ENCODE data around the gene TMBIM4. TPM values are rescaled to one million over a fixed set of nuclear protein-coding genes. Genes with fewer than 3 reads are reported as not detected.

The TMBIM4 gene
- polyA plus RNA-seq, 2 donors: 83.6 to 104 TPM

GRCh38 chr12:66144791-66145754 lies 24.7 kb downstream of the TMBIM4 start:
- H3K9me3 ChIP-seq (ENCODE audit: control insufficient read depth in 2 of 2, insufficient read depth in 1 of 2, low read depth in 1 of 2, low read length in 1 of 2): peaks cover 2% of the 10 kb centered on the region in 2 donors
- peaks cover 0 to 8% of the 10 kb centered on the region in 2 donors for H3K36me3 ChIP-seq (ENCODE audit: control insufficient read depth in 2 of 2, insufficient read depth in 2 of 2, low read length in 1 of 2)
- no peak overlapping the region for H3K27ac ChIP-seq (ENCODE audit: low read depth in 2 of 2, low read length in 1 of 2)
- 43 to 44% methylated on average over 7 of the region's 7 CpGs for WGBS, 2 donors
- H3K4me3 ChIP-seq (ENCODE audit: low read depth in 1 of 2, low read length in 2 of 2): no peak overlapping the region
- no peaks in the 10 kb centered on the region for H3K4me1 ChIP-seq (ENCODE audit: control insufficient read depth in 2 of 2, insufficient read depth in 2 of 2, low read length in 1 of 2)
- H3K27me3 ChIP-seq (ENCODE audit: control insufficient read depth in 1 of 2, insufficient read depth in 2 of 2, low read length in 2 of 2): no peaks in the 10 kb centered on the region

GRCh38 chr12:66143868-66144267 lies 25.9 kb downstream of the TMBIM4 start:
- Histone ChIP-seq H3K27ac (ENCODE audit: low read depth in 2 of 2, low read length in 1 of 2) (no peak overlapping the region), H3K36me3 (ENCODE audit: control insufficient read depth in 2 of 2, insufficient read depth in 2 of 2, low read length in 1 of 2) (peaks cover 5 to 8% of the 10 kb centered on the region in 2 donors), H3K4me1 (ENCODE audit: control insufficient read depth in 2 of 2, insufficient read depth in 2 of 2, low read length in 1 of 2) (no peaks in the 10 kb centered on the region), H3K27me3 (ENCODE audit: control insufficient read depth in 1 of 2, insufficient read depth in 2 of 2, low read length in 2 of 2) (no peaks in the 10 kb centered on the region), H3K4me3 (ENCODE audit: low read depth in 1 of 2, low read length in 2 of 2) (no peak overlapping the region), H3K9me3 (ENCODE audit: control insufficient read depth in 2 of 2, insufficient read depth in 1 of 2, low read depth in 1 of 2, low read length in 1 of 2) (peaks cover 2 to 5% of the 10 kb centered on the region in 2 donors)
- 100% methylated on average over 1 of the region's 1 CpG for WGBS, 2 donors

- no peaks in the 10 kb centered on the region for H3K4me1 ChIP-seq (ENCODE audit: control insufficient read depth in 2 of 2, insufficient read depth in 2 of 2, low read length in 1 of 2)
- peaks cover 2 to 5% of the 10 kb centered on the region in 2 donors for H3K9me3 ChIP-seq (ENCODE audit: control insufficient read depth in 2 of 2, insufficient read depth in 1 of 2, low read depth in 1 of 2, low read length in 1 of 2)
- H3K27ac ChIP-seq (ENCODE audit: low read depth in 2 of 2, low read length in 1 of 2): no peak overlapping the region
- H3K4me3 ChIP-seq (ENCODE audit: low read depth in 1 of 2, low read length in 2 of 2): no peak overlapping the region
- H3K36me3 ChIP-seq (ENCODE audit: control insufficient read depth in 2 of 2, insufficient read depth in 2 of 2, low read length in 1 of 2): peaks cover 5 to 8% of the 10 kb centered on the region in 2 donors
- H3K27me3 ChIP-seq (ENCODE audit: control insufficient read depth in 1 of 2, insufficient read depth in 2 of 2, low read length in 2 of 2): no peaks in the 10 kb centered on the region
These were observed 27.0 kb downstream of the TMBIM4 start for GRCh38 chr12:66142826-66143225.

- Histone ChIP-seq H3K4me3 (ENCODE audit: low read depth in 1 of 2, low read length in 2 of 2) (no peak overlapping the region), H3K4me1 (ENCODE audit: control insufficient read depth in 2 of 2, insufficient read depth in 2 of 2, low read length in 1 of 2) (no peaks in the 10 kb centered on the region), H3K9me3 (ENCODE audit: control insufficient read depth in 2 of 2, insufficient read depth in 1 of 2, low read depth in 1 of 2, low read length in 1 of 2) (peaks cover 2 to 5% of the 10 kb centered on the region in 2 donors), H3K36me3 (ENCODE audit: control insufficient read depth in 2 of 2, insufficient read depth in 2 of 2, low read length in 1 of 2) (peaks cover 5 to 8% of the 10 kb centered on the region in 2 donors), H3K27ac (ENCODE audit: low read depth in 2 of 2, low read length in 1 of 2) (no peak overlapping the region), H3K27me3 (ENCODE audit: control insufficient read depth in 1 of 2, insufficient read depth in 2 of 2, low read length in 2 of 2) (no peaks in the 10 kb centered on the region)
- 98 to 100% methylated on average over 2 of the region's 2 CpGs for WGBS, 2 donors
These were observed 28.5 kb downstream of the TMBIM4 start for GRCh38 chr12:66141299-66141698.

GRCh38 chr12:66140731-66141130 lies 29.1 kb downstream of the TMBIM4 start:
- Histone ChIP-seq H3K4me3 (ENCODE audit: low read depth in 1 of 2, low read length in 2 of 2) (no peak overlapping the region), H3K9me3 (ENCODE audit: control insufficient read depth in 2 of 2, insufficient read depth in 1 of 2, low read depth in 1 of 2, low read length in 1 of 2) (peaks cover 2 to 5% of the 10 kb centered on the region in 2 donors), H3K27me3 (ENCODE audit: control insufficient read depth in 1 of 2, insufficient read depth in 2 of 2, low read length in 2 of 2) (no peaks in the 10 kb centered on the region), H3K4me1 (ENCODE audit: control insufficient read depth in 2 of 2, insufficient read depth in 2 of 2, low read length in 1 of 2) (no peaks in the 10 kb centered on the region), H3K36me3 (ENCODE audit: control insufficient read depth in 2 of 2, insufficient read depth in 2 of 2, low read length in 1 of 2) (peaks cover 5 to 8% of the 10 kb centered on the region in 2 donors), H3K27ac (ENCODE audit: low read depth in 2 of 2, low read length in 1 of 2) (no peak overlapping the region)

- WGBS, 2 donors: 98% methylated on average over 2 of the region's 2 CpGs
- Histone ChIP-seq H3K36me3 (ENCODE audit: control insufficient read depth in 2 of 2, insufficient read depth in 2 of 2, low read length in 1 of 2) (peaks cover 5 to 8% of the 10 kb centered on the region in 2 donors), H3K27ac (ENCODE audit: low read depth in 2 of 2, low read length in 1 of 2) (no peak overlapping the region), H3K4me3 (ENCODE audit: low read depth in 1 of 2, low read length in 2 of 2) (no peak overlapping the region), H3K4me1 (ENCODE audit: control insufficient read depth in 2 of 2, insufficient read depth in 2 of 2, low read length in 1 of 2) (no peaks in the 10 kb centered on the region), H3K27me3 (ENCODE audit: control insufficient read depth in 1 of 2, insufficient read depth in 2 of 2, low read length in 2 of 2) (no peaks in the 10 kb centered on the region), H3K9me3 (ENCODE audit: control insufficient read depth in 2 of 2, insufficient read depth in 1 of 2, low read depth in 1 of 2, low read length in 1 of 2) (peaks cover 2 to 5% of the 10 kb centered on the region in 2 donors)
These were observed 30.5 kb downstream of the TMBIM4 start for GRCh38 chr12:66139328-66139727.

- no peak overlapping the region for H3K4me3 ChIP-seq (ENCODE audit: low read depth in 1 of 2, low read length in 2 of 2)
- peaks cover 5 to 8% of the 10 kb centered on the region in 2 donors for H3K36me3 ChIP-seq (ENCODE audit: control insufficient read depth in 2 of 2, insufficient read depth in 2 of 2, low read length in 1 of 2)
- 71 to 80% methylated on average over 3 of the region's 3 CpGs for WGBS, 2 donors
- H3K9me3 ChIP-seq (ENCODE audit: control insufficient read depth in 2 of 2, insufficient read depth in 1 of 2, low read depth in 1 of 2, low read length in 1 of 2): peaks cover 2 to 5% of the 10 kb centered on the region in 2 donors
- H3K27ac ChIP-seq (ENCODE audit: low read depth in 2 of 2, low read length in 1 of 2): no peak overlapping the region
- H3K27me3 ChIP-seq (ENCODE audit: control insufficient read depth in 1 of 2, insufficient read depth in 2 of 2, low read length in 2 of 2): no peaks in the 10 kb centered on the region
- no peaks in the 10 kb centered on the region for H3K4me1 ChIP-seq (ENCODE audit: control insufficient read depth in 2 of 2, insufficient read depth in 2 of 2, low read length in 1 of 2)
These were observed 31.9 kb downstream of the TMBIM4 start for GRCh38 chr12:66137937-66138336.

- peaks cover 0 to 2% of the 10 kb centered on the region in 2 donors for H3K36me3 ChIP-seq (ENCODE audit: control insufficient read depth in 2 of 2, insufficient read depth in 2 of 2, low read length in 1 of 2)
- H3K27me3 ChIP-seq (ENCODE audit: control insufficient read depth in 1 of 2, insufficient read depth in 2 of 2, low read length in 2 of 2): no peaks in the 10 kb centered on the region
- no peaks in the 10 kb centered on the region for H3K9me3 ChIP-seq (ENCODE audit: control insufficient read depth in 2 of 2, insufficient read depth in 1 of 2, low read depth in 1 of 2, low read length in 1 of 2)
- H3K4me1 ChIP-seq (ENCODE audit: control insufficient read depth in 2 of 2, insufficient read depth in 2 of 2, low read length in 1 of 2): no peaks in the 10 kb centered on the region
- H3K4me3 ChIP-seq (ENCODE audit: low read depth in 1 of 2, low read length in 2 of 2): no peak overlapping the region
- no peak overlapping the region for H3K27ac ChIP-seq (ENCODE audit: low read depth in 2 of 2, low read length in 1 of 2)
These were observed 37.4 kb downstream of the TMBIM4 start for GRCh38 chr12:66132408-66132807.

GRCh38 chr12:66131067-66131688 lies 38.6 kb downstream of the TMBIM4 start:
- peak overlapping the region; percentile 64 to 91 for H3K27ac ChIP-seq (ENCODE audit: low read depth in 2 of 2, low read length in 1 of 2)
- H3K4me1 ChIP-seq (ENCODE audit: control insufficient read depth in 2 of 2, insufficient read depth in 2 of 2, low read length in 1 of 2): no peaks in the 10 kb centered on the region
- no peaks in the 10 kb centered on the region for H3K9me3 ChIP-seq (ENCODE audit: control insufficient read depth in 2 of 2, insufficient read depth in 1 of 2, low read depth in 1 of 2, low read length in 1 of 2)
- peaks cover 2 to 4% of the 10 kb centered on the region in 2 donors for H3K36me3 ChIP-seq (ENCODE audit: control insufficient read depth in 2 of 2, insufficient read depth in 2 of 2, low read length in 1 of 2)
- peak overlapping the region; percentile 85 to 100 for H3K4me3 ChIP-seq (ENCODE audit: low read depth in 1 of 2, low read length in 2 of 2)
- 4 to 5% methylated on average over 11 of the region's 11 CpGs for WGBS, 2 donors
- no peaks in the 10 kb centered on the region for H3K27me3 ChIP-seq (ENCODE audit: control insufficient read depth in 1 of 2, insufficient read depth in 2 of 2, low read length in 2 of 2)
